ENCODE data around the gene C5orf46. TPM values are rescaled to one million over a fixed set of nuclear protein-coding genes. Genes with fewer than 3 reads are reported as not detected.
A peak's percentile ranks its signal among the peaks of the same experiment; 100 is the strongest.

The C5orf46 gene
- total and polyA plus RNA-seq, 4 donors = not detected

DNA sequence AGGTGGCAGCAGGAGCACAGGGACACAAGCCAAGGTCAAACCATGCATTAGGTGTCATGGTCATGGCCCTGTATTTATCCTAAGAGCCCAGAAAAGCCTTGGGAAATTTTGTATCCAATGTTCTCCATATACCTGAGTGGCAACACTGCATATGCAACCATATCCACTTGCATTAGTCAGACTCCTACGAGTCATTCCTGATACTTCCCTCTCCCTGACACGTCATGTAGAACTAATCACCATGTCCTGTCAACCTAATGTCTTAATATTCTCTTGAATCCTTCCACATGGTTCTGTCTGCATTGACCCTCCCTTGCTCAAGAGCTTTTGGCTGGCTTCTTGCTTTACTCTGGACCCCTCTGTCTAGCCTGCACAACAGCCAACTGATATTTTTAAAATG lies 18.4 kb downstream of the C5orf46 start:
- no peak for ATAC-seq (ENCODE audit: insufficient read depth, low FRiP score)
- WGBS, 2 donors = 63 to 67% methylated on average over 2 of the region's 2 CpGs

DNA sequence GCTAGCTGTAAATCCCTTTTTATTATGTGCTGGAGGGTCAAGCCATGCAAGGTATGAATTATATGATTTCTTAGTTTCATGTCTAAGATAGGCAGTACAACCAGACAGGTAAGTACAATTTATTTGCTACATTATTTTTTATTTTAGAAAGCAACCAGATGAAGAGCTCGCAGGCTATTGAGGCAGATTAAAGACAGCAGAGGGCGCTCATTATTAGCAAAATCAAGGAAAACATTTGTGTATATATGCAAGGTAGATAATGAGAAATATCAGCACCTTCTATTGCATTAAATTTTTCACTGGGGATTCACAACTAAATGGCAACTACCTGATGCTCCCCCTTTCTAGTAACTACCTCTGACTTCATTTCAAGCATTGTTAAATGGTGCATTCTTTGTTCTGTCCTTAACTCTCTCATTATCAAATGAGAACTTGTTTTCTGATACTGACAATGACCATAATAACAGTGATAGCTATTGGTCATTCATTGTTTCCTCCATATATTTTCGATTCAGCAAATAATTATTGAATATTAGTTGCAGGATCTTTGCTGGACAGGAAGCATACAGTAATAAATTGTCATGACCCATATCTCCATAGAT lies 19.2 kb downstream of the C5orf46 start:
- H3K4me3 ChIP-seq = no peak overlapping the region
- ATAC-seq (ENCODE audit: insufficient read depth, low FRiP score) (no peak), DNase-seq (peak in 2 of 3 donors; percentile 15 to 37)
- TF ChIP-seq, protein P1, sequence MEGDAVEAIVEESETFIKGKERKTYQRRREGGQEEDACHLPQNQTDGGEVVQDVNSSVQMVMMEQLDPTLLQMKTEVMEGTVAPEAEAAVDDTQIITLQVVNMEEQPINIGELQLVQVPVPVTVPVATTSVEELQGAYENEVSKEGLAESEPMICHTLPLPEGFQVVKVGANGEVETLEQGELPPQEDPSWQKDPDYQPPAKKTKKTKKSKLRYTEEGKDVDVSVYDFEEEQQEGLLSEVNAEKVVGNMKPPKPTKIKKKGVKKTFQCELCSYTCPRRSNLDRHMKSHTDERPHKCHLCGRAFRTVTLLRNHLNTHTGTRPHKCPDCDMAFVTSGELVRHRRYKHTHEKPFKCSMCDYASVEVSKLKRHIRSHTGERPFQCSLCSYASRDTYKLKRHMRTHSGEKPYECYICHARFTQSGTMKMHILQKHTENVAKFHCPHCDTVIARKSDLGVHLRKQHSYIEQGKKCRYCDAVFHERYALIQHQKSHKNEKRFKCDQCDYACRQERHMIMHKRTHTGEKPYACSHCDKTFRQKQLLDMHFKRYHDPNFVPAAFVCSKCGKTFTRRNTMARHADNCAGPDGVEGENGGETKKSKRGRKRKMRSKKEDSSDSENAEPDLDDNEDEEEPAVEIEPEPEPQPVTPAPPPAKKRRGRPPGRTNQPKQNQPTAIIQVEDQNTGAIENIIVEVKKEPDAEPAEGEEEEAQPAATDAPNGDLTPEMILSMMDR (IDR thresholded peaks at IDR 0.05; ENCODE audit: control extremely low read depth, extremely low read depth) = peak; percentile 24
- H3K9ac ChIP-seq (ENCODE audit: insufficient read depth in 1 of 2, low read length in 2 of 2) = no peak overlapping the region
- WGBS, 2 donors = 9 to 13% methylated on average over 3 of the region's 3 CpGs
- H3K9me3 ChIP-seq (ENCODE audit: control insufficient read depth in 4 of 4, insufficient read depth in 3 of 4, low read length in 3 of 4) = no peaks in the 10 kb centered on the region
- H3K27ac ChIP-seq (ENCODE audit: low read depth in 1 of 2, low read length in 1 of 2) = no peak overlapping the region
- peaks cover 0 to 3% (median 0%) of the 10 kb centered on the region in 3 donors for H3K27me3 ChIP-seq (ENCODE audit: control insufficient read depth in 3 of 3, insufficient read depth in 3 of 3, low read length in 2 of 3)
- H3K36me3 ChIP-seq (ENCODE audit: control insufficient read depth in 4 of 4, insufficient read depth in 4 of 4, low read length in 4 of 4) = no peaks in the 10 kb centered on the region
- H3K4me1 ChIP-seq (ENCODE audit: control insufficient read depth in 5 of 5, insufficient read depth in 5 of 5, low read length in 5 of 5) = no peaks in the 10 kb centered on the region

More for the DNA sequence above, 18.4 kb downstream of the C5orf46 start:
- TF ChIP-seq, protein P1 (IDR thresholded peaks at IDR 0.05; ENCODE audit: control extremely low read depth, extremely low read depth) = no peak
- H3K27me3 ChIP-seq (ENCODE audit: control insufficient read depth in 3 of 3, insufficient read depth in 3 of 3, low read length in 2 of 3) = peaks cover 0 to 3% (median 0%) of the 10 kb centered on the region in 3 donors
- H3K4me3 ChIP-seq = no peak overlapping the region
- no peak overlapping the region for H3K27ac ChIP-seq (ENCODE audit: low read depth in 1 of 2, low read length in 1 of 2)
- H3K36me3 ChIP-seq (ENCODE audit: control insufficient read depth in 4 of 4, insufficient read depth in 4 of 4, low read length in 4 of 4) = no peaks in the 10 kb centered on the region
- no peaks in the 10 kb centered on the region for H3K4me1 ChIP-seq (ENCODE audit: control insufficient read depth in 5 of 5, insufficient read depth in 5 of 5, low read length in 5 of 5)
- DNase-seq = no peak
- no peak overlapping the region for H3K9ac ChIP-seq (ENCODE audit: insufficient read depth in 1 of 2, low read length in 2 of 2)
- no peaks in the 10 kb centered on the region for H3K9me3 ChIP-seq (ENCODE audit: control insufficient read depth in 4 of 4, insufficient read depth in 3 of 4, low read length in 3 of 4)

DNA sequence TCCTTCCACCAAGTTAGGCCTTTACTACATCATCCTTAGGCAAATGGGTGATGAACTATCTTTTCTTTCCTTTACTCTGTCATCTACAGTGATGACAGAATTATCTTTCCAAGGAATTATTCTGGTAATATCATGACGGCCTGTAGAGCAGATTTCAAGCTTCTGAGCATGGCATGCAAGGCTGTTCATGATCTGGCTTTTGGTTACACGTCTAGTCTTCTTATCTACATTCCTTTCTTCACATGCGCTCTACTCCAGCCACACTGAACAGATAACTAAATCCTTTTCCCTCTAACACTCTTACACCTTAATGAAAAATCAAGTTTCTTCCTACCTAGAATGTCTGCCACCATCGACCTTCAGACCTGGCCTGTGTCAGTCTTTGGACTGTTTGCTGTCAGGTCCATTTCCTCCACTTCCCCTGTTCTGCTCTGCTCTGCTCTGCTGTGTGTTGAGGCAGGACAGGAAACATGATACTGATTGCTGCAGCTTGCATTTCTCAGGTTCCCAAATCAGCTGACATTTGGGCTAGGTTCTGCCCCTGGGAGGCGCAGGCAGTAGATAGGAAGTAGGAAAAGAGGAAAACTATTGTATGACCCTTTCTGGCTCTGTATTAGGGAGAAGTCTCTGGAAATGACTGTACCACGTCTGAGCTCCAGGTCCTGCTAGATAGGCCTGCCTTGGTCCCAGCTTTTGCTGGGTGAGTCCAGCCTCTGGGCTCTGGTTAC lies 23.6 kb downstream of the C5orf46 start:
- Histone ChIP-seq H3K9me3 (ENCODE audit: control insufficient read depth in 4 of 4, insufficient read depth in 3 of 4, low read length in 3 of 4) (no peaks in the 10 kb centered on the region), H3K36me3 (ENCODE audit: control insufficient read depth in 4 of 4, insufficient read depth in 4 of 4, low read length in 4 of 4) (no peaks in the 10 kb centered on the region), H3K27me3 (ENCODE audit: control insufficient read depth in 3 of 3, insufficient read depth in 3 of 3, low read length in 2 of 3) (no peaks in the 10 kb centered on the region), H3K9ac (ENCODE audit: insufficient read depth in 1 of 2, low read length in 2 of 2) (no peak overlapping the region), H3K4me1 (ENCODE audit: control insufficient read depth in 5 of 5, insufficient read depth in 5 of 5, low read length in 5 of 5) (no peaks in the 10 kb centered on the region), H3K27ac (ENCODE audit: low read depth in 1 of 2, low read length in 1 of 2) (no peak overlapping the region), H3K4me3 (no peak overlapping the region)
- TF ChIP-seq, protein P1 (IDR thresholded peaks at IDR 0.05; ENCODE audit: control extremely low read depth, extremely low read depth) = no peak
- 59 to 74% methylated on average over 6 of the region's 6 CpGs for WGBS, 2 donors
- no peak for ATAC-seq (ENCODE audit: insufficient read depth, low FRiP score)
- no peak for DNase-seq

Measured in lung (tissue), 12 donors.